Ovary (tissue), 3 donors: ENCODE data around the gene ADAMTS17.
A peak's percentile ranks its signal among the peaks of the same experiment; 100 is the strongest.

Source experiments
- CTCF ChIP-seq, 3 donors: fragments of 450-650 bp in 2 of 3; fragments of 200-600 bp in 1 of 3; IDR thresholded peaks; one replicate each; pipeline versions ENCODE4 v1.5.1 to v1.8.0; 2016 to 2022; ENCODE audit warnings: antibody characterized with exemption in 3 of 3, mild to moderate bottlenecking in 1 of 3
- POLR2A ChIP-seq: fragments of 450-650 bp; IDR thresholded peaks from one replicate; pipeline ENCODE4 v1.6.1; 2017; ENCODE audit warnings: antibody characterized with exemption, mild to moderate bottlenecking, moderate library complexity
- donor health status: DM: no; HTN: no; CAD: no.

GRCh38 chr15:100383302-100384107 is 41.7 kb upstream of the ADAMTS17 start:
- TF ChIP-seq CTCF (IDR thresholded peaks at IDR 0.05) (peak in 2 of 3 donors; percentile 41 to 42), POLR2A (no peak)
